ENCODE measurements around the gene SELENOI. TPM values are rescaled to one million over a fixed set of nuclear protein-coding genes. Genes with fewer than 3 reads are reported as not detected.
"Not testable (repeated sequence)": the region's sequence is repeated elsewhere in the genome, so short reads cannot be mapped to it uniquely, and the experiment has no call there.

The SELENOI gene
- total and polyA plus RNA-seq, 4 experiments from 2014 or later, result 2.7 to 20.0 (median 11.4) TPM

DNA sequence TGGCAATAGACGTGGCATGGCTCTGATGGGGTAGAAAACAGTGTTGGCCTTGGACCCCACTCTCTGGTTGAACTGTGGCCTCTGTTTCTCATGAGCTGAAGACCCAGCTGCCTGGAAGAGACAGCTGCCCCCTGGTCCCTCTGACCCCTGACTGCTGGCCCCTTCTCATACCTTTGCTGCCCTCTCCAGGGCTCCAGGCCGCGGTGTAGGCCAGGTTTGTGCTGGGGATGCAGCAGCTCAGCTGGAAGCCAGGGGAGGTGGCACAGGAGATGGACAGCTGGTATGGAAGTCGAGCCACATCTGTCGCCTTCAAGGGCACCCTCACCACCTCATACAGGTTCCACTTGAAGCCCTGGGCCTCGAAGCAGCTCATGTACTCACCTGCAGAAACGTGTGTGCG is 31.7 kb upstream of the SELENOI start:
- H3K9me3 ChIP-seq (ENCODE audit: control insufficient read depth in 1 of 2, low read length in 2 of 2), result no peaks in the 10 kb centered on the region
- ChIA-PET POLR2A (ENCODE audit: partially characterized antibody) (no interaction called here), CTCF (ENCODE audit: partially characterized antibody) (no interaction called here)
- no peaks in the 10 kb centered on the region for H3K36me3 ChIP-seq (ENCODE audit: insufficient read depth, low read length)
- intact Hi-C loops (cut with micrococcal nuclease), result no loop called here
- Mint-ChIP-seq H3K27ac (no peak overlapping the region), H3K9me3 (no peaks in the 10 kb centered on the region), H3K27me3 (no peaks in the 10 kb centered on the region), H3K36me3 (no peaks in the 10 kb centered on the region), H3K4me1 (no peaks in the 10 kb centered on the region), H3K4me3 (no peak overlapping the region)
- DNase-seq, result no peak
- no peak overlapping the region for H3K27ac ChIP-seq (ENCODE audit: low read depth, low read length)
- H3K4me1 ChIP-seq (ENCODE audit: insufficient read depth, low read length), result no peaks in the 10 kb centered on the region
- H3K27me3 ChIP-seq (ENCODE audit: insufficient read depth, low read length), result no peaks in the 10 kb centered on the region
- H3K4me3 ChIP-seq (ENCODE audit: low read length in 2 of 2), result no peak overlapping the region

DNA sequence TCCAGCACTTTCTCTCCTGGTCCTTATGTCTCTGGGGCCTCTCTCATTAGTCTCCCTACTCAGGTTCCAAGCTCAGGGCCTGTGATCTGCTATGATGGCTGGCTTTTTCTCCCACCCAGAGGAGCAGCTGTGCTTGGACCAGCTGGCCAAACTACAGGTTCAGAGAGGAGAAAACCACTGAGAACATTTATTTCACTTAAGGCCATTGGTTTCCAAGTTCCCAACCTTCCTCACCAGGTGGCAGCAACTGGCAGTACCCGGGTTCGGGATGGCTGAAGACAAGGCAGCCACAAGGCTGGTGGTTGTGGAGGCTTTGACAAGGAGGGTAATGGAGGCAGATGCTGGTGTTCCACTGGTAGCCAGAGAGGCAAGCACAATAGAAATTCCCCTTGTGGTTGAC is 29.9 kb upstream of the SELENOI start:
- H3K9me3 Mint-ChIP-seq, result peaks cover 0 to 2% (median 0%) of the 10 kb centered on the region in 8 donors
- H3K27ac Mint-ChIP-seq, result peak overlapping the region in 1 of 7 donors; percentile 47
- Histone ChIP-seq H3K27me3 (ENCODE audit: insufficient read depth, low read length) (no peaks in the 10 kb centered on the region), H3K27ac (ENCODE audit: low read depth, low read length) (no peak overlapping the region), H3K9me3 (ENCODE audit: control insufficient read depth in 1 of 2, low read length in 2 of 2) (no peaks in the 10 kb centered on the region), H3K4me3 (ENCODE audit: low read length in 2 of 2) (no peak overlapping the region), H3K4me1 (ENCODE audit: insufficient read depth, low read length) (no peaks in the 10 kb centered on the region), H3K36me3 (ENCODE audit: insufficient read depth, low read length) (no peaks in the 10 kb centered on the region)
- no peak for DNase-seq
- ChIA-PET POLR2A (ENCODE audit: partially characterized antibody) (no interaction called here), CTCF (ENCODE audit: partially characterized antibody) (no interaction called here)
- peaks cover 0 to 4% (median under 1%) of the 10 kb centered on the region in 4 donors for H3K4me1 Mint-ChIP-seq
- H3K36me3 Mint-ChIP-seq, result no peaks in the 10 kb centered on the region
- H3K4me3 Mint-ChIP-seq, result no peak overlapping the region
- no peaks in the 10 kb centered on the region for H3K27me3 Mint-ChIP-seq
- intact Hi-C loops (cut with micrococcal nuclease), result no loop called here

DNA sequence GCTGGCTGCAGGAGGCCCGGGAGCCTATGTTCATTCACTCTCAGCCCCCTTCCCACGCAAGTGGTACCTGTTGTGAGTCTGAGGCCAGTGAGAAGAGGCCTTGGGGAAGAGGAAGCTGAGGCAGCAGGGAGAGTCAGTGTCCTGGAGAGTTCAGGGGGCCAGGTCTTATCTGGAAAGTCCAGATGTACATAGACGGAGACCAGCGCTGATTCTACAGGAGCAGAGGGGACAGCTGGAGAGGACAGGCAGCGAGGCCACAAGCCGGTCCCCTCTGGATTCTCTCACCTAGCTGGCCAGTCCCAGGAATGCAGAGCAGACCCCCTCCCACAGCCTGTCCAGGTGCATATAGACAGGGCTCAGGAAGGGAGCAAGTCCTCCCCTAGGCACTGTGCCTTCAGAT is 29.1 kb upstream of the SELENOI start:
- H3K27me3 Mint-ChIP-seq, result no peaks in the 10 kb centered on the region
- peaks cover 0 to 2% (median 0%) of the 10 kb centered on the region in 8 donors for H3K9me3 Mint-ChIP-seq
- intact Hi-C loops (cut with micrococcal nuclease), result no loop called here
- no peaks in the 10 kb centered on the region for H3K4me1 ChIP-seq (ENCODE audit: insufficient read depth, low read length)
- H3K36me3 Mint-ChIP-seq, result no peaks in the 10 kb centered on the region
- ChIA-PET POLR2A (ENCODE audit: partially characterized antibody) (no interaction called here), CTCF (ENCODE audit: partially characterized antibody) (no interaction called here)
- no peak overlapping the region for H3K4me3 Mint-ChIP-seq
- no peaks in the 10 kb centered on the region for H3K36me3 ChIP-seq (ENCODE audit: insufficient read depth, low read length)
- H3K27ac ChIP-seq (ENCODE audit: low read depth, low read length), result no peak overlapping the region
- H3K4me3 ChIP-seq (ENCODE audit: low read length in 2 of 2), result no peak overlapping the region
- peaks cover 0 to 4% (median under 1%) of the 10 kb centered on the region in 4 donors for H3K4me1 Mint-ChIP-seq
- H3K27me3 ChIP-seq (ENCODE audit: insufficient read depth, low read length), result no peaks in the 10 kb centered on the region
- no peak overlapping the region for H3K27ac Mint-ChIP-seq
- no peaks in the 10 kb centered on the region for H3K9me3 ChIP-seq (ENCODE audit: control insufficient read depth in 1 of 2, low read length in 2 of 2)
- DNase-seq, result no peak

DNA sequence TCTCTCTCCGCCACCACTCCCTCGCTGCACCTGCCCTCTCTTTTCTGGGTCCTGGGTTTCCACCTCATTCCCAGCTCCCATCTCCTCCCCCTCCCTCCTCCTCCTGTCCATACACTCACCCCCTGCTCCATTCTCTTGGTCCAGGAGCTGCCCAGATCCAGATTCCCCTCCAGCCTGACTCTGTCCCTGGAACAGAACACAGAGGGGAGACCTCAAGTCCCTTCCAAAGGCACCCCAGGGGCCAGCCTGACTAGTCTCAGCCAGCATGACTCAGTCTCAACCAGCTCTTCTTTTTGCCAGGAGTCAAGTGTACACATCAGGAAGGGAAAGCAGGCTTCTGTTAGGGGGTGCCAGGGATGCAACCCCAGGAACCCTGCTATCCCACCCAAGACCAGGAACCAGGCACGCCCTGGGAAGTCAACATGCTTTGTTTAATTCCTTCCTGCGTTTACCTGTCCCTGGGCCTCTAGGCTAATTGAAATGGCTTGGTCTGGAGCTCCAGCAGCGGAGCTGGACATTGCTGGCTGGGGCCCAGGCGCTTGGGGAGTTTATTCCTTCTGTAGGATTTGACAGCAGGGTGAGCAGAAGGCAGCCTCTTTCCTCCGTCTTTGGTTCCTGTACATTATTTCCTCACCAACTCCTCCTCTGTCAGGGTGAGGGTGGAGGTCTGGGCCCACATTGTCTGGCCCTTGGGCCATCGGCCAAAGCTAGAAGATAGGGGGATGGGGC is 28.4 kb upstream of the SELENOI start:
- Mint-ChIP-seq H3K4me3 (no peak overlapping the region), H3K4me1 (peaks cover 0 to 4% (median under 1%) of the 10 kb centered on the region in 4 donors), H3K27ac (peak overlapping the region in 2 of 7 donors; percentile 7 to 35), H3K9me3 (peaks cover 0 to 2% (median 0%) of the 10 kb centered on the region in 8 donors), H3K36me3 (no peaks in the 10 kb centered on the region), H3K27me3 (no peaks in the 10 kb centered on the region)
- no peak for DNase-seq
- intact Hi-C loops (cut with micrococcal nuclease), result no loop called here
- ChIA-PET CTCF (ENCODE audit: partially characterized antibody) (no interaction called here), POLR2A (ENCODE audit: partially characterized antibody) (no interaction called here)
- no peak overlapping the region for H3K27ac ChIP-seq (ENCODE audit: low read depth, low read length)
- no peaks in the 10 kb centered on the region for H3K27me3 ChIP-seq (ENCODE audit: insufficient read depth, low read length)
- no peaks in the 10 kb centered on the region for H3K9me3 ChIP-seq (ENCODE audit: control insufficient read depth in 1 of 2, low read length in 2 of 2)
- H3K4me3 ChIP-seq (ENCODE audit: low read length in 2 of 2), result no peak overlapping the region
- H3K36me3 ChIP-seq (ENCODE audit: insufficient read depth, low read length), result no peaks in the 10 kb centered on the region
- H3K4me1 ChIP-seq (ENCODE audit: insufficient read depth, low read length), result no peaks in the 10 kb centered on the region

DNA sequence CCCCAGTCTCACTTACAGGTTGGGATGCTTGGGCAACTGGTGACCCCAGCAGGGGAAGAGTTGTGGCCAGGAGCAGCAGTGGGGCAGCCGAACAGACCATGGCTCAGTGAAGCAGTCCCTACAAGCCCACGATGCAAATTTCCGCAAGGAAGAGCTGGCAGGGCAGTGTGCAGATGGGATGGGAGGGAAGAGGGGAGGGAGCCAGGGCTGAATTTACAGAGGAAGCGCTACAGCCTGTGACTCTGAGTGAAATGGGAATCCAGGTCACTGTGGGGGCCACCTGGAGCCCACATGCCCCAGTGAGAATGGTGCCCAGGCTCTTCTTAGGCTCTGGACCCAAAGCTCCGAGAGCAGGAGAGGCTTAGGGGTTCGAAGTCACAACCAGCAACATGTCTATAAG is 27.0 kb upstream of the SELENOI start:
- CTCF ChIA-PET (ENCODE audit: partially characterized antibody), result interaction anchor here (1.3 kb wide), 1 partner anchor 12 kb away, joined by 4 read pairs; no protein-coding TSS in a partner anchor
- Mint-ChIP-seq H3K27me3 (no peaks in the 10 kb centered on the region), H3K4me3 (no peak overlapping the region)

DNA sequence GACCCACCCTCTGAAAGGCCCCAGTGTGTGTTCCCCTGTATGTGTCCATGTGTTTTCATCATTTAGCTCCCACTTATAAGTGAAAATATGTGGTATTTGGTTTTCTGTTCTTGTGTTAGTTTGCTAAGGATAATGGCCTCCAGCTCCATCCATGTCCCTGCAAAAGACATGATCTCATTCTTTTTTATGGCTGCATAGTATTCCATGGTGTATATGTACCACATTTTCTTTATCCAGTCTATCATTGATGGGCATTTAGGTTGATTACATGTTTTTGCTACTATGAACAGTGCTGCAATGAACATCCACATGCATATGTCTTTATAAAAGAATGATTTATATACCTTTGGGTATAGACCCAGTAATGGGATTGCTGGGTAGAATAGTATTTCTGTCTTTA is 21.5 kb upstream of the SELENOI start:
- intact Hi-C loops (cut with micrococcal nuclease); H3K9me3 ChIP-seq (ENCODE audit: control insufficient read depth in 1 of 2, low read length in 2 of 2); H3K36me3 ChIP-seq (ENCODE audit: insufficient read depth, low read length); H3K9me3 Mint-ChIP-seq; H3K27ac ChIP-seq (ENCODE audit: low read depth, low read length); H3K27me3 Mint-ChIP-seq; H3K27me3 ChIP-seq (ENCODE audit: insufficient read depth, low read length); H3K4me3 ChIP-seq (ENCODE audit: low read length in 2 of 2); H3K4me1 Mint-ChIP-seq; H3K36me3 Mint-ChIP-seq; H3K4me1 ChIP-seq (ENCODE audit: insufficient read depth, low read length); H3K27ac Mint-ChIP-seq; H3K4me3 Mint-ChIP-seq; DNase-seq: not testable (repeated sequence)
- ChIA-PET CTCF (ENCODE audit: partially characterized antibody) (interaction anchor here (1.4 kb wide), 1 partner anchor 65 kb away, joined by 3 read pairs; no protein-coding TSS in a partner anchor), POLR2A (ENCODE audit: partially characterized antibody) (interaction anchor here (0.6 kb wide), 1 partner anchor 63 kb away, joined by 3 read pairs; no protein-coding TSS in a partner anchor)

More for the DNA sequence above, 27.0 kb upstream of the SELENOI start:
- no peak overlapping the region for H3K4me3 ChIP-seq (ENCODE audit: low read length in 2 of 2)
- H3K9me3 Mint-ChIP-seq, result peaks cover 0 to 2% (median 0%) of the 10 kb centered on the region in 8 donors
- intact Hi-C loops (cut with micrococcal nuclease), result no loop called here
- H3K27ac ChIP-seq (ENCODE audit: low read depth, low read length), result no peak overlapping the region
- DNase-seq, result no peak
- no peaks in the 10 kb centered on the region for H3K36me3 Mint-ChIP-seq
- no peaks in the 10 kb centered on the region for H3K27me3 ChIP-seq (ENCODE audit: insufficient read depth, low read length)
- peaks cover 0 to 4% (median under 1%) of the 10 kb centered on the region in 4 donors for H3K4me1 Mint-ChIP-seq
- H3K27ac Mint-ChIP-seq, result no peak overlapping the region
- POLR2A ChIA-PET (ENCODE audit: partially characterized antibody), result interaction anchor here (1.3 kb wide), 1 partner anchor 26 kb away, joined by 5 read pairs; the partner anchor contains the start of gene SELENOI
- no peaks in the 10 kb centered on the region for H3K36me3 ChIP-seq (ENCODE audit: insufficient read depth, low read length)
- H3K4me1 ChIP-seq (ENCODE audit: insufficient read depth, low read length), result no peaks in the 10 kb centered on the region
- H3K9me3 ChIP-seq (ENCODE audit: control insufficient read depth in 1 of 2, low read length in 2 of 2), result no peaks in the 10 kb centered on the region

DNA sequence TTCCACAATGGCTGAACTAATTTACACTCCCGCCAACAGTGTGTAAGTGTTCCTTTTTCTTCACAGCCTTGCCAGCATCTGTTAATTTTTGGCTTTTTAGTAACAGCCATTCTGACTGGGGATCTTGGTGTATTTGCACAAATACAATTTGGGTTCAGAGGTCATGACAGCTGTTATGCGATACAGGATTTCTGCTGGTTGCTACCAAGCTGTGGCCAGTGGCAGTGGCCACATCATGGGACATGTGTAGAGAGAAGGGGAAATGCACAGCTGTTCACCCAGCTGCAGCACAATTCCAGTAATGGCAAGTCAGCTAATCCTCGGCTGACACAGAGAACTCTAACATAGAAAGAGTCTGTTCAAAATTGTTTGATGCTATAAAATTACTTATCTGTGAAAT is 21.0 kb upstream of the SELENOI start:
- ChIA-PET POLR2A (ENCODE audit: partially characterized antibody) (no interaction called here), CTCF (ENCODE audit: partially characterized antibody) (interaction anchor here (1.4 kb wide), 1 partner anchor 65 kb away, joined by 3 read pairs; no protein-coding TSS in a partner anchor)
- Mint-ChIP-seq H3K4me1 (peaks cover 2 to 3% (median 3%) of the 10 kb centered on the region in 4 donors), H3K9me3 (no peaks in the 10 kb centered on the region), H3K36me3 (no peaks in the 10 kb centered on the region), H3K27me3 (no peaks in the 10 kb centered on the region), H3K27ac (peak overlapping the region in 1 of 7 donors; percentile 9), H3K4me3 (no peak overlapping the region)
- Histone ChIP-seq H3K27ac (ENCODE audit: low read depth, low read length) (no peak overlapping the region), H3K4me1 (ENCODE audit: insufficient read depth, low read length) (peaks cover 2% of the 10 kb centered on the region), H3K27me3 (ENCODE audit: insufficient read depth, low read length) (no peaks in the 10 kb centered on the region), H3K9me3 (ENCODE audit: control insufficient read depth in 1 of 2, low read length in 2 of 2) (no peaks in the 10 kb centered on the region), H3K4me3 (ENCODE audit: low read length in 2 of 2) (no peak overlapping the region), H3K36me3 (ENCODE audit: insufficient read depth, low read length) (no peaks in the 10 kb centered on the region)
- intact Hi-C loops (cut with micrococcal nuclease), result no loop called here
- no peak for DNase-seq
